ENCODE measurements around the gene SKP1.

GRCh38 chr5:134103397-134103796 lies 73.4 kb downstream of the SKP1 start:
- no peak for TF ChIP-seq CTCF (IDR thresholded peaks at IDR 0.05; ENCODE audit: low read length)
- no peak for TF ChIP-seq EZH2 (optimal IDR thresholded peaks at IDR 0.05; ENCODE audit: low read depth, low read length)
- TF ChIP-seq EZH2phosphoT487 (IDR thresholded peaks at IDR 0.05; ENCODE audit: low read length): no peak

Data from MM.1S (cell line).